Right lobe of liver (tissue), 4 donors: ENCODE measurements around the gene USP7.

Experiments used
- CTCF ChIP-seq, 4 donors: fragments of 200-600 bp in 3 of 4; fragments of 450-650 bp in 1 of 4; IDR thresholded peaks; one replicate each; pipeline versions ENCODE4 v1.5.1 to v1.8.0; 2016 to 2022; ENCODE audit warnings: antibody characterized with exemption in 4 of 4, mild to moderate bottlenecking in 2 of 4
- POLR2A ChIP-seq: fragments of 450-650 bp; IDR thresholded peaks from one replicate; pipeline ENCODE4 v1.6.1; 2017; ENCODE audit warnings: antibody characterized with exemption, mild to moderate bottlenecking
- donor health status: DM: no; HTN: no; CAD: no.
- donor health status: DM: no; HTN: no; CAD: no.
- donor health status: DM: no; HTN: yes; CAD: no.

- TF ChIP-seq POLR2A = no peak
- TF ChIP-seq CTCF (IDR thresholded peaks at IDR 0.05) = no peak
Observed at GRCh38 chr16:8919089-8919933, 44.4 kb downstream of the USP7 start.
